Mesothelial cell of epicardium (in vitro differentiated cells): ENCODE data around the gene FGA. TPM values are rescaled to one million over a fixed set of nuclear protein-coding genes. Genes with fewer than 3 reads are reported as not detected.
A peak's percentile ranks its signal among the peaks of the same experiment; 100 is the strongest.

Source experiments
- DNase-seq, 2 experiments: peaks; one replicate each; pipeline ENCODE4 v3.0.0; 2021; ENCODE audit warnings: low spot score in 2 of 2; ENCODE audit not compliant: unreplicated experiment in 2 of 2
- H3K27ac Mint-ChIP-seq: 2 replicates; pipeline ENCODE4 v1.8.0; 2021; ENCODE audit warnings: mixed read lengths
- H3K27me3 Mint-ChIP-seq: 2 replicates; pipeline ENCODE4 v1.8.0; 2021; ENCODE audit warnings: low read depth, mixed read lengths
- H3K36me3 Mint-ChIP-seq: 2 replicates; pipeline ENCODE4 v1.8.0; 2021; ENCODE audit warnings: mixed read lengths
- H3K4me1 Mint-ChIP-seq: 2 replicates; pipeline ENCODE4 v1.8.0; 2021; ENCODE audit warnings: mixed read lengths
- H3K4me3 Mint-ChIP-seq: 2 replicates; pipeline ENCODE4 v1.8.0; 2021; ENCODE audit warnings: mild to moderate bottlenecking, moderate library complexity, mixed read lengths
- H3K9me3 Mint-ChIP-seq: 2 replicates; pipeline ENCODE4 v1.8.0; 2021; ENCODE audit warnings: mixed read lengths
- total RNA-seq: library from RNA; stranded (reverse); gene quantifications from 3 replicates; pipeline ENCODE4 v1.2.1, GENCODE V29; 2021
- TF ChIP-seq, protein P1 (sequence below): fragments of 200-600 bp; sonication (generic); IDR thresholded peaks from one replicate; pipeline ENCODE4 v1.5.0; 2021; ENCODE audit warnings: antibody characterized with exemption; ENCODE audit not compliant: unreplicated experiment

The FGA gene
- total RNA-seq = not detected in 3 replicates

DNA sequence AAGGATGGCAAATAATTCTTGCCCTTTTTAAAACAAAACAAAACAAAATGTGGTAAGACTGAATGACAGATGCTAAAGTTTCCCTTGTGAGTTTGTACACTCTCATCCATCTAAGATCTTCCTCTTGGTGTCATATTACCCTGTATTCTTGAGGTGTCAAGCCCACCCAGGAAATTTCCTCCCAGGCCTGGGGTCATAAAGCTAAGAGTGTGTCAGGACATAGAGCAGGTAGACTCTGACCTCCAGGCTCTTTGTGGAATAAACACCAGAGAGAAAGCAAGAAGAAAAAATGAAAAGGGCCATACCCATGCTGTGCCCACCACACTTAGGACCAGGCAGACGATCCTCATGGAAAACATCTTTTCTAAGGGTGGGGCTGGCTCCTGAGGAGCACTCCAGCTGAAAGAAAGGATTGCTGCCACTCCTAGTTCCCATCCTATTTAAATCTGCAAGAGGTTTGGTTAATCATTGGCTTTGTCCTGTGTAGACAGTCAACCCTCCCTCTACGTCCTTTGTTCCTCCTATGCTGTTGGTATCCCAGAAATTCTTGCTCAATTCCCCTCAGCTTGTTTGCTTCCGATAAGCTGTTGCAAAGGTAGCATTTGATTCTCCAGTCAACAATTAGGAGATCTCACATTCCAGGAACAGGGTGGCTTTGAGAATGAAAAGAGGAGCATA, at the start of gene FGA:
Gene FGA, minus strand, starts transcription at position 414 of the 678 bp plus-strand sequence. Its CDS starts 55 bp downstream, at position 359.
- Mint-ChIP-seq H3K27ac (no peak within 1 kb of the TSS), H3K27me3 (peaks cover 38% of the 10 kb centered on the region), H3K4me1 (peaks cover 8% of the 10 kb centered on the region), H3K9me3 (no peaks in the 10 kb centered on the region), H3K36me3 (no peaks in the 10 kb centered on the region), H3K4me3 (no peak within 1 kb of the TSS)
- DNase-seq = no peak
- TF ChIP-seq, protein P1, sequence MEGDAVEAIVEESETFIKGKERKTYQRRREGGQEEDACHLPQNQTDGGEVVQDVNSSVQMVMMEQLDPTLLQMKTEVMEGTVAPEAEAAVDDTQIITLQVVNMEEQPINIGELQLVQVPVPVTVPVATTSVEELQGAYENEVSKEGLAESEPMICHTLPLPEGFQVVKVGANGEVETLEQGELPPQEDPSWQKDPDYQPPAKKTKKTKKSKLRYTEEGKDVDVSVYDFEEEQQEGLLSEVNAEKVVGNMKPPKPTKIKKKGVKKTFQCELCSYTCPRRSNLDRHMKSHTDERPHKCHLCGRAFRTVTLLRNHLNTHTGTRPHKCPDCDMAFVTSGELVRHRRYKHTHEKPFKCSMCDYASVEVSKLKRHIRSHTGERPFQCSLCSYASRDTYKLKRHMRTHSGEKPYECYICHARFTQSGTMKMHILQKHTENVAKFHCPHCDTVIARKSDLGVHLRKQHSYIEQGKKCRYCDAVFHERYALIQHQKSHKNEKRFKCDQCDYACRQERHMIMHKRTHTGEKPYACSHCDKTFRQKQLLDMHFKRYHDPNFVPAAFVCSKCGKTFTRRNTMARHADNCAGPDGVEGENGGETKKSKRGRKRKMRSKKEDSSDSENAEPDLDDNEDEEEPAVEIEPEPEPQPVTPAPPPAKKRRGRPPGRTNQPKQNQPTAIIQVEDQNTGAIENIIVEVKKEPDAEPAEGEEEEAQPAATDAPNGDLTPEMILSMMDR = no peak

DNA sequence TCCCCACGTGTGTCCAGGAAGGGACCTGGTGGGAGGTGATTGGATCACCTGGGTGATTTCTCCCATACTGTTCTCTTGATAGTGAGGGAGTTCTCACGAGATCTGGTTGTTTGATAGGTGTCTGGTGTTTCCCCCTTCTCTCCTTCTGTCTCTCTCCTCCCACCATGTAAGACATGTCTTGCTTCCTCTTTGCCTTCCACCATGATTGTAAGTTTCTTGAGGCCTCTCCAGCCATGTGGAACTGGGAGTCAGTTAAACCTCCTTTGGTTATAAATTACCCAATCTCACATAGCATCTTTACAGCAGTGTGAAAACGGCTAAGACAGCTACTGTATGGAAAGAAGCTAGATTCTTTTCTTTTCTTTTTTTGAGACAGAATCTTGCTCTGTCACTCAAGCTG, 43.5 kb upstream of the FGA start:
- peaks cover 6% of the 10 kb centered on the region for H3K36me3 Mint-ChIP-seq
- H3K27ac Mint-ChIP-seq = no peak overlapping the region
- peaks cover 7% of the 10 kb centered on the region for H3K4me1 Mint-ChIP-seq
- H3K27me3 Mint-ChIP-seq = peaks cover 33% of the 10 kb centered on the region
- H3K9me3 Mint-ChIP-seq = no peaks in the 10 kb centered on the region
- no peak overlapping the region for H3K4me3 Mint-ChIP-seq
- no peak for DNase-seq
- TF ChIP-seq, protein P1 = no peak

DNA sequence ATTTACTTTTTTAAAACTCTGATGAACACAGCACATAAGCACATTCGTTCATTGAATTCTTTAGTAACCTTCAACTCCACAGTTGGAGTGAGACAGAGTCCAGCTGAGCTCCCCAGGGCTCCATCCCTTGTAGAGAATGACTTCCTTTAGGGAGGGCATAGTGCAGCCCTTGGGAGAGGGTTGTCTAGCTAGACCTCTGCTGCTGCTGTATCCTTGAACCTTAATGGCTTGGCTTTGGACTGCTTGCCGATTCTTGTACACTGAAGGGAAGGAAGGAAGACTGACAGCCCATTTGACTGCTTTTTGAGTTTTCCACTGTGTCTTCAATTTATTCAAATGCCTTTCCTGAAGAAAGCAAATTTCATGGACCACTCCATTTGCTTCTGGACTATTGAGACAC, 41.3 kb upstream of the FGA start:
- no peak overlapping the region for H3K27ac Mint-ChIP-seq
- H3K4me3 Mint-ChIP-seq = no peak overlapping the region
- H3K36me3 Mint-ChIP-seq = peaks cover 4% of the 10 kb centered on the region
- H3K27me3 Mint-ChIP-seq = peaks cover 31% of the 10 kb centered on the region
- TF ChIP-seq, protein P1 = no peak
- H3K9me3 Mint-ChIP-seq = no peaks in the 10 kb centered on the region
- H3K4me1 Mint-ChIP-seq = peaks cover 6% of the 10 kb centered on the region
- DNase-seq = no peak

DNA sequence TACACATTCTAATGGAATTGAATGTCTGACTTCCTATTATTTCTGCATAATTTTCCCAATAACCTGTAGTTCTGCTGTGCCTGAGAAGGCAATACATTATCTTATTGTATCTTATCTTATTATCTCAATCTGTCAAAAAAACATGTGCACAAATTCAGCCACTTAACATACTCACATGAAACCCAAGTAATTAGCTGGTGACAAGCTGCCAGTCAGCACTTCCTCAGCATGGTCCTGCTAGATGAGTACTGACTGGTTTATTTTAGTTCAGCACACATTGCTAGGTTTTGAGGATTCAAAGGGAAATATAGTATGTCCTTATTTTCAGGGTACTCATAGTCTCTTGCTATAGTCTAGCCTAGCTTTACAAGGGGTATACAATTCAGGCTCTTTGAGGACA, 39.8 kb upstream of the FGA start:
- TF ChIP-seq, protein P1 = no peak
- Mint-ChIP-seq H3K4me3 (no peak overlapping the region), H3K36me3 (no peaks in the 10 kb centered on the region), H3K9me3 (no peaks in the 10 kb centered on the region), H3K27ac (no peak overlapping the region), H3K4me1 (peaks cover 10% of the 10 kb centered on the region), H3K27me3 (peaks cover 37% of the 10 kb centered on the region)
- no peak for DNase-seq

DNA sequence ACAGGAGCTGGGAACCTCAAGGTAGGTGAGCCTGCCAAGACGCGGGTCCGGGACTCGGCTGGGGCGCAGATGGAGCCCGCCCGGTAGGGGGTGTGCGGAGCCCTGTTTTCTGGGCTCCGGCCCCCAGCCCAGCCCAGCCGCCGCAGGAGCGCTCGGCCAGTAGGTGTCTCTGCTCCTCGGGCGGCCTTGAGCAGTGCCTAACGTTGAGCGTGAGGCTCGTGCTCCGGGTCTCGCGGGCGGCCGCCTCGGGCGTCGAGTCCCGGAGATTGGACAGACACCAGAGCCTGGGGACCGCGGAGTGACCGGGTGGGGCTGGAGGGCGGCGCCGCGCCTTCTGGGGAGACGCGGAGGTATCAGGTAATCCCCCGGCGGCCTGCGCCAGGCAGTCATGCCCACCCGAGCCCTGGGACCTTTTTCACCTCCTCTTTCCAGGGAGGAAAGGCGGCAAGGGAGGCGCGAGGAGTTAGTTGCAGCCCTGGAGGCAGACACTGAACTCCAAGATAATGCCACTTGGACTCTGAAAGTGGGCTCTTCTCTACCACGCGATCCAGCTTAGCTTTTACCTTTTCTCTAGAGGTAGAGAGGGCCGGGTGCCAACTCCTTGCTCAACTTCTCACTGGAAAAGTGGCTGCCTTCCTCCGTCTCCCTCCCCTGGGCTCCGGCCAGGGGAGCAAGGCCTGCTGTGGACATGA, 36.4 kb upstream of the FGA start:
- Mint-ChIP-seq H3K4me1 (peaks cover 4% of the 10 kb centered on the region), H3K27ac (no peak overlapping the region)
- TF ChIP-seq, protein P1 = peak; percentile 67

More for the DNA sequence above, 36.4 kb upstream of the FGA start:
- H3K9me3 Mint-ChIP-seq = no peaks in the 10 kb centered on the region
- H3K4me3 Mint-ChIP-seq = no peak overlapping the region
- peaks cover 33% of the 10 kb centered on the region for H3K27me3 Mint-ChIP-seq
- peak; percentile 61 to 78 for DNase-seq
- H3K36me3 Mint-ChIP-seq = no peaks in the 10 kb centered on the region
